Measurements from ENCODE around the gene GATAD2B. TPM values are rescaled to one million over a fixed set of nuclear protein-coding genes. Genes with fewer than 3 reads are reported as not detected.

GATAD2B gene
- polyA plus RNA-seq, 1 donor from 2014 or later: 12.8 TPM

GRCh38 chr1:153795934-153796785, 126.6 kb downstream of the GATAD2B start:
- Histone ChIP-seq H2AFZ (ENCODE audit: low read depth, low read length) (no peak overlapping the region), H3K9ac (ENCODE audit: low read length) (no peak overlapping the region), H3K4me2 (ENCODE audit: low read length) (no peak overlapping the region), H3K27ac (ENCODE audit: low read length) (no peak overlapping the region), H3K9me2 (ENCODE audit: insufficient read depth, low read length) (no peaks in the 10 kb centered on the region), H3K4me3 (ENCODE audit: low read length) (no peak overlapping the region), H3K27me3 (ENCODE audit: insufficient read depth, low read depth, low read length) (no peaks in the 10 kb centered on the region), H3F3A (ENCODE audit: insufficient read depth, low read length, poor library complexity, severe bottlenecking) (no peaks in the 10 kb centered on the region), H3K9me3 (ENCODE audit: low read length) (no peaks in the 10 kb centered on the region), H3K79me2 (replicated peaks; ENCODE audit: insufficient read depth, low read length) (no peaks in the 10 kb centered on the region), H4K20me1 (ENCODE audit: insufficient read depth) (no peaks in the 10 kb centered on the region), H3K36me3 (ENCODE audit: insufficient read depth, low read length) (no peaks in the 10 kb centered on the region)
- TF ChIP-seq REST (IDR thresholded peaks at IDR 0.05; ENCODE audit: borderline replicate concordance) (no peak), MXI1 (conservative IDR thresholded peaks at IDR 0.05; ENCODE audit: poor library complexity, severe bottlenecking) (no peak), CTCF (IDR thresholded peaks at IDR 0.05; ENCODE audit: poor library complexity, severe bottlenecking) (no peak), EZH2 (IDR thresholded peaks at IDR 0.05; ENCODE audit: borderline replicate concordance, insufficient read depth, low read length, poor library complexity, severe bottlenecking) (no peak), EP300 (conservative IDR thresholded peaks at IDR 0.05; ENCODE audit: poor library complexity, severe bottlenecking) (no peak), TAF1 (IDR thresholded peaks at IDR 0.05; ENCODE audit: low read depth) (no peak), RAD21 (conservative IDR thresholded peaks at IDR 0.05) (no peak), POLR2AphosphoS5 (IDR thresholded peaks at IDR 0.05) (no peak), SMC3 (conservative IDR thresholded peaks at IDR 0.05; ENCODE audit: poor library complexity) (no peak)

GRCh38 chr1:153795330-153795837, 127.4 kb downstream of the GATAD2B start:
- no peaks in the 10 kb centered on the region for H4K20me1 ChIP-seq (ENCODE audit: insufficient read depth)
- no peak for TF ChIP-seq RAD21 (conservative IDR thresholded peaks at IDR 0.05)
- no peak for TF ChIP-seq REST (IDR thresholded peaks at IDR 0.05; ENCODE audit: borderline replicate concordance)
- no peak for TF ChIP-seq TAF1 (IDR thresholded peaks at IDR 0.05; ENCODE audit: low read depth)
- TF ChIP-seq CTCF (IDR thresholded peaks at IDR 0.05; ENCODE audit: poor library complexity, severe bottlenecking): no peak
- no peak for TF ChIP-seq SMC3 (conservative IDR thresholded peaks at IDR 0.05; ENCODE audit: poor library complexity)
- TF ChIP-seq EZH2 (IDR thresholded peaks at IDR 0.05; ENCODE audit: borderline replicate concordance, insufficient read depth, low read length, poor library complexity, severe bottlenecking): no peak
- no peak for TF ChIP-seq EP300 (conservative IDR thresholded peaks at IDR 0.05; ENCODE audit: poor library complexity, severe bottlenecking)
- TF ChIP-seq MXI1 (conservative IDR thresholded peaks at IDR 0.05; ENCODE audit: poor library complexity, severe bottlenecking): no peak
- H3K79me2 ChIP-seq (replicated peaks; ENCODE audit: insufficient read depth, low read length): no peaks in the 10 kb centered on the region
- H3K9me2 ChIP-seq (ENCODE audit: insufficient read depth, low read length): no peaks in the 10 kb centered on the region
- H3K4me2 ChIP-seq (ENCODE audit: low read length): no peak overlapping the region
- H3K27me3 ChIP-seq (ENCODE audit: insufficient read depth, low read depth, low read length): no peaks in the 10 kb centered on the region
- no peak overlapping the region for H2AFZ ChIP-seq (ENCODE audit: low read depth, low read length)
- H3K9ac ChIP-seq (ENCODE audit: low read length): no peak overlapping the region
- no peaks in the 10 kb centered on the region for H3K9me3 ChIP-seq (ENCODE audit: low read length)
- no peaks in the 10 kb centered on the region for H3K36me3 ChIP-seq (ENCODE audit: insufficient read depth, low read length)
- H3K4me3 ChIP-seq (ENCODE audit: low read length): no peak overlapping the region
- no peaks in the 10 kb centered on the region for H3F3A ChIP-seq (ENCODE audit: insufficient read depth, low read length, poor library complexity, severe bottlenecking)
- H3K27ac ChIP-seq (ENCODE audit: low read length): no peak overlapping the region
